ENCODE results near the gene LKAAEAR1. TPM values are rescaled to one million over a fixed set of nuclear protein-coding genes. Genes with fewer than 3 reads are reported as not detected.

LKAAEAR1 gene
- total RNA-seq (2012; rRNA removed) (not detected in 2 replicates), polyA plus RNA-seq (2012; rRNA removed) (0.16 and 0.21 TPM in 2 replicates), Bru-seq, nascent RNA (not detected), BruChase-seq, experiment 1, labeled RNA remaining after a 6-hour chase (not detected), BruChase-seq, experiment 2, labeled RNA remaining after a 2-hour chase (not detected)
- polyA plus RNA-seq (2012; cell fraction: cytosol; rRNA removed): 0.15 and 0.36 TPM in 2 replicates
- polyA plus RNA-seq (2012; cell fraction: nucleus; rRNA removed; ENCODE audit: low replicate concordance): 0.34 TPM in 1 of 2 replicates, not detected in the other
- long read RNA-seq: 0 reads

GRCh38 chr20:64083804-64084684, at the start of gene LKAAEAR1:
TSS of gene LKAAEAR1 (minus strand) at chr20:64084398. CDS start at chr20:64084219, 179 bp downstream.
- ATAC-seq (ENCODE audit: low read depth) (no peak), DNase-seq (no peak)
- peaks cover 7% of the 10 kb centered on the region for H3K4me1 ChIP-seq (ENCODE audit: control insufficient read depth, insufficient read depth, low read length)
- no peak within 1 kb of the TSS; the same call in 1 of the 2 replicates for H3K9ac ChIP-seq (ENCODE audit: low read depth, low read length)
- H3K23ac ChIP-seq (ENCODE audit: low read depth, low read length): no peak within 1 kb of the TSS
- no peak within 1 kb of the TSS for H3K14ac ChIP-seq (replicated peaks; ENCODE audit: low read depth, low read length)
- peak within 1 kb of the TSS; percentile 63 for H3K4me3 ChIP-seq (ENCODE audit: insufficient read depth, low read depth, low read length)
- no peak within 1 kb of the TSS for H2AK5ac ChIP-seq (ENCODE audit: low read depth, low read length)
- CTCF ChIA-PET: interaction anchor here (0.6 to 1.3 kb wide), 5 partner anchors 25 to 177 kb away, joined by 3 to 6 read pairs (median 4); no protein-coding TSS in a partner anchor
- H2AFZ ChIP-seq (replicated peaks; ENCODE audit: low read length, poor library complexity): peak within 1 kb of the TSS; percentile 95
- H3K9me3 ChIP-seq (ENCODE audit: control insufficient read depth, insufficient read depth, low read length): peaks cover 8% of the 10 kb centered on the region; the same call in 1 of the 2 replicates
- H2AK9ac ChIP-seq (replicated peaks; ENCODE audit: low read depth, low read length, poor library complexity): no peak within 1 kb of the TSS
- H2BK20ac ChIP-seq (ENCODE audit: low read depth, low read length): no peak within 1 kb of the TSS
- H4K5ac ChIP-seq (ENCODE audit: low read depth, low read length): no peak within 1 kb of the TSS
- H3K27ac ChIP-seq (ENCODE audit: insufficient read depth, low read length): no peak within 1 kb of the TSS
- no peak within 1 kb of the TSS for H2BK15ac ChIP-seq (ENCODE audit: low read depth, low read length)
- BruUV-seq (replicated peaks): no TSS peak
- H3K79me1 ChIP-seq (ENCODE audit: low read depth in 1 of 2, low read length in 2 of 2): peaks cover 0 to 1% of the 10 kb centered on the region in 2 experiments; a peak in 2 of 4 replicates
- no peak within 1 kb of the TSS for H2BK5ac ChIP-seq (ENCODE audit: low read depth, low read length, poor library complexity, severe bottlenecking)
- WGBS, 2 experiments (ENCODE audit: extremely low coverage in 2 of 2, insufficient read length in 1 of 2): 1% methylated on average over 36 of the region's 86 CpGs; no CpG with 5 or more reads in 1 of the 2 experiments
- POLR2A ChIA-PET (ENCODE audit: unreplicated experiment): no interaction called here
- no peak within 1 kb of the TSS for H3K56ac ChIP-seq (ENCODE audit: extremely low read depth, insufficient read depth, low read length)
- H2BK120ac ChIP-seq (ENCODE audit: low read depth, low read length): no peak within 1 kb of the TSS
- H3K4me2 ChIP-seq (ENCODE audit: low read depth, low read length): peak within 1 kb of the TSS; percentile 81
- H4K8ac ChIP-seq (ENCODE audit: low read depth in 2 of 2, low read length in 2 of 2): no peak within 1 kb of the TSS
- in situ Hi-C loops (cut with MboI; ENCODE audit: low sequenced_read_pairs): no loop called here
- H4K91ac ChIP-seq (ENCODE audit: insufficient read depth, low read depth, low read length): no peak within 1 kb of the TSS
- no peak within 1 kb of the TSS for H3K18ac ChIP-seq (ENCODE audit: low read depth, low read length)
- intact Hi-C loops (cut with micrococcal nuclease): loop anchor here (1.0 kb wide), 1 partner anchor 36 kb away; no protein-coding TSS in a partner anchor
- dilution Hi-C loops (cut with HindIII; ENCODE audit: low sequenced_read_pairs, unreplicated experiment): no loop called here
- H3K36me3 ChIP-seq (ENCODE audit: control insufficient read depth, insufficient read depth, low read length): no peaks in the 10 kb centered on the region
- H3K4ac ChIP-seq (ENCODE audit: low read depth, low read length): no peak within 1 kb of the TSS
- H3K9me1 ChIP-seq (ENCODE audit: insufficient read depth, low read length): no peaks in the 10 kb centered on the region
- TF ChIP-seq RCOR1 (IDR thresholded peaks at IDR 0.05; ENCODE audit: insufficient replicate concordance, low read length): no peak
- TF ChIP-seq CTCF (conservative IDR thresholded peaks at IDR 0.05; ENCODE audit: low read depth, low read length): no peak
- TF ChIP-seq NFE2L2 (IDR thresholded peaks at IDR 0.05; ENCODE audit: low read depth, low read length): no peak
- TF ChIP-seq MAFK (IDR thresholded peaks at IDR 0.05; ENCODE audit: low read depth, low read length): no peak
- no peak for TF ChIP-seq MXI1 (IDR thresholded peaks at IDR 0.05; ENCODE audit: borderline replicate concordance, low read depth, low read length)
- TF ChIP-seq RFX5 (IDR thresholded peaks at IDR 0.05; ENCODE audit: low read depth, low read length): no peak
- no peak for TF ChIP-seq ELK1 (IDR thresholded peaks at IDR 0.05; ENCODE audit: borderline replicate concordance, low read depth, low read length)
- no peak for TF ChIP-seq USF2 (IDR thresholded peaks at IDR 0.05; ENCODE audit: low read depth, low read length)
- TF ChIP-seq FOS (IDR thresholded peaks at IDR 0.05; ENCODE audit: low read depth, low read length): no peak
- no peak for TF ChIP-seq CEBPB (IDR thresholded peaks at IDR 0.05; ENCODE audit: low read depth, low read length)
- TF ChIP-seq MAZ (IDR thresholded peaks at IDR 0.05; ENCODE audit: borderline replicate concordance, low read depth, low read length): no peak
- TF ChIP-seq RAD21 (IDR thresholded peaks at IDR 0.05; ENCODE audit: low read length): no peak
- H4K20me1 ChIP-seq (ENCODE audit: insufficient read depth, low read length): peaks cover 15% of the 10 kb centered on the region
- H3K27me3 ChIP-seq (ENCODE audit: control insufficient read depth, insufficient read depth, low read length): peaks cover 54% of the 10 kb centered on the region
